H1 (cell line): ENCODE data around the gene CFC1B.
"Not testable (repeated sequence)": the region's sequence is repeated elsewhere in the genome, so short reads cannot be mapped to it uniquely, and the experiment has no call there.

Source experiments
- BCL11A ChIP-seq, 2 experiments: IDR thresholded peaks; one replicate each; pipeline ENCODE4 v1.6.1; 2011; ENCODE audit warnings: low read depth in 2 of 2, low read length in 2 of 2, mild to moderate bottlenecking in 2 of 2
- CEBPB ChIP-seq: IDR thresholded peaks from 2 replicates; pipeline ENCODE4 v1.6.1; 2012; ENCODE audit warnings: low read depth, low read length
- CHD2 ChIP-seq: IDR thresholded peaks from 2 replicates; pipeline ENCODE4 v1.6.1; 2012; ENCODE audit warnings: low read length, improper control_type of control experiment
- CTCF ChIP-seq, 3 experiments: IDR thresholded peaks; 1 replicate in 2 of 3; 2 replicates in 1 of 3; pipeline versions ENCODE4 v1.5.1 to v1.6.1; 2011; ENCODE audit warnings: low read length in 3 of 3, mild to moderate bottlenecking in 3 of 3, inconsistent platforms in 2 of 3, low read depth in 1 of 3, moderate library complexity in 1 of 3; ENCODE audit not compliant: insufficient read depth in 1 of 3; ENCODE audit errors: control extremely low read depth in 1 of 3
- EP300 ChIP-seq, 2 experiments: IDR thresholded peaks; 1 replicate in 1 of 2; 2 replicates in 1 of 2; pipeline ENCODE4 v1.6.1; 2011 to 2012; ENCODE audit warnings: low read depth in 2 of 2, low read length in 2 of 2, mild to moderate bottlenecking in 2 of 2, borderline replicate concordance in 1 of 2, inconsistent platforms in 1 of 2, moderate library complexity in 1 of 2
- EZH2 ChIP-seq: fragments of 200-600 bp; sonication (generic); IDR thresholded peaks from 2 replicates; pipeline ENCODE4 v1.7.1; 2012; ENCODE audit warnings: low read depth, mild to moderate bottlenecking, moderate library complexity, low read length, inconsistent platforms; ENCODE audit not compliant: severe bottlenecking
- JUND ChIP-seq: IDR thresholded peaks from 2 replicates; pipeline ENCODE4 v1.6.1; 2011; ENCODE audit warnings: mild to moderate bottlenecking, improper control_type of control experiment, low read length
- KDM5A ChIP-seq: fragments of 200-600 bp; IDR thresholded peaks from 2 replicates; pipeline ENCODE4 v1.7.1; 2012; ENCODE audit warnings: mild to moderate bottlenecking, low read length, inconsistent platforms, mixed read lengths
- POLR2A ChIP-seq, 2 experiments: IDR thresholded peaks; 1 replicate in 1 of 2; 2 replicates in 1 of 2; pipeline ENCODE4 v1.6.1; 2011; ENCODE audit warnings: low read depth in 2 of 2, low read length in 2 of 2, mild to moderate bottlenecking in 2 of 2; ENCODE audit errors: control extremely low read depth in 1 of 2
- TAF1 ChIP-seq: IDR thresholded peaks from 2 replicates; pipeline ENCODE4 v1.6.1; 2011; ENCODE audit warnings: mild to moderate bottlenecking, low read depth, low read length

GRCh38 chr2:130530212-130530611, 9.2 kb downstream of the CFC1B start:
- TF ChIP-seq EZH2; JUND; EP300 (IDR thresholded peaks at IDR 0.05; ENCODE audit: borderline replicate concordance in 1 of 2, low read depth in 2 of 2, low read length in 2 of 2); CTCF (IDR thresholded peaks at IDR 0.05; ENCODE audit: control extremely low read depth in 1 of 3, insufficient read depth in 1 of 3, low read depth in 1 of 3, low read length in 3 of 3); CEBPB; TAF1; BCL11A (IDR thresholded peaks at IDR 0.05; ENCODE audit: low read depth in 2 of 2, low read length in 2 of 2); POLR2A (IDR thresholded peaks at IDR 0.05; ENCODE audit: control extremely low read depth in 1 of 2, low read depth in 2 of 2, low read length in 2 of 2); KDM5A; CHD2: not testable (repeated sequence)
